Urinary bladder (tissue), 4 donors: ENCODE measurements around the gene KRT9. TPM values are rescaled to one million over a fixed set of nuclear protein-coding genes. Genes with fewer than 3 reads are reported as not detected.
"Not testable (repeated sequence)": the region's sequence is repeated elsewhere in the genome, so short reads cannot be mapped to it uniquely, and the experiment has no call there.

Source experiments
- DNase-seq: peaks from one replicate; pipeline ENCODE4 v3.0.0-alpha.2; 2015; ENCODE audit errors: extremely low spot score
- H3K27ac ChIP-seq: one replicate; pipeline ENCODE4 v1.5.1; 2013; ENCODE audit warnings: low read depth, mild to moderate bottlenecking, moderate library complexity
- H3K36me3 ChIP-seq: one replicate; pipeline ENCODE4 v1.6.1; 2013; ENCODE audit warnings: mild to moderate bottlenecking, moderate library complexity; ENCODE audit not compliant: insufficient read depth
- H3K4me1 ChIP-seq: one replicate; pipeline ENCODE4 v1.6.1; 2013; ENCODE audit warnings: mild to moderate bottlenecking, moderate library complexity; ENCODE audit not compliant: insufficient read depth
- H3K4me3 ChIP-seq: one replicate; pipeline ENCODE4 v1.5.1; 2013; ENCODE audit warnings: low read depth, low read length
- WGBS: extraction: QIAGEN DNeasy Blood & Tissue Kit; methylation state at CpG from one replicate; pipeline ENCODE4 v1.1.7; 2013; 5-methylcytosine and 5-hydroxymethylcytosine counted together
- polyA plus RNA-seq: library from polyadenylated mRNA; stranded (reverse); fragments of 200-250 nt; gene quantifications from one replicate; pipeline ENCODE4 v1.2.3, GENCODE V29; 2013
- total RNA-seq: library from RNA; depleted of rRNA; stranded (reverse); fragments of >200 nt; gene quantifications from one replicate; pipeline ENCODE4 v1.2.3, GENCODE V29; 2014
- donor health status: healthy with polysubstance abuse.
- donor health status: healthy.

The KRT9 gene
- total and polyA plus RNA-seq, 2 donors: not detected

DNA sequence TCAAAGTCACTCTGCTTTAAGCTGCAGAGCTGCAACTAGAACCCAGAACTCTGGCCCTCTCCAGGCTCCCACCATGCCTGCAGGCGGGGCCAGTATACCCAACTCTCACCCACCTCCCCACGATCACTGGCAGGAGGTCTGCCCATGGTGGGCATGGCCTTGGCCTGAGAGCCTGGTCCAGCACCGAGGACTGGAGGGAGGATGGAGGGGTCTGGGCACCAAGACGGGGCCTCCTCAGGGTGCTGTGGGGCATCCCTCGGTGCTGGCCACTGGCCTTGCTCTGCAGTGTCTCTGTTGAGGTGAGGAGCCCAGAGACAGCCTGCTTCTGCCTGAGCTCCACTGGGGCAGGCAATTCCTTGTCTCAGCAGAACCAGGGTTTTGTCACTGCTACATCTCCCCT is 42.2 kb upstream of the KRT9 start:
- no peak overlapping the region for H3K27ac ChIP-seq
- H3K4me1 ChIP-seq: no peaks in the 10 kb centered on the region
- H3K4me3 ChIP-seq: no peak overlapping the region
- no peaks in the 10 kb centered on the region for H3K36me3 ChIP-seq
- WGBS: 92% methylated on average over 5 of the region's 5 CpGs
- no peak for DNase-seq

- Histone ChIP-seq H3K4me1 (no peaks in the 10 kb centered on the region), H3K36me3 (no peaks in the 10 kb centered on the region), H3K27ac (no peak overlapping the region), H3K4me3 (no peak overlapping the region)
- 91% methylated on average over 11 of the region's 11 CpGs for WGBS
- DNase-seq: no peak
Measured at GRCh38 chr17:41613277-41614082, 41.6 kb upstream of the KRT9 start.

- H3K27ac ChIP-seq, H3K4me3 ChIP-seq, H3K36me3 ChIP-seq, DNase-seq, H3K4me1 ChIP-seq: not testable (repeated sequence)
- 72% methylated on average over 31 of the region's 31 CpGs for WGBS
Measured at GRCh38 chr17:41612376-41613160, 40.7 kb upstream of the KRT9 start, which contains the start of gene KRT16. KRT16 (minus strand) TSS chr17:41612767; CDS start chr17:41612688, 79 bp downstream.

DNA sequence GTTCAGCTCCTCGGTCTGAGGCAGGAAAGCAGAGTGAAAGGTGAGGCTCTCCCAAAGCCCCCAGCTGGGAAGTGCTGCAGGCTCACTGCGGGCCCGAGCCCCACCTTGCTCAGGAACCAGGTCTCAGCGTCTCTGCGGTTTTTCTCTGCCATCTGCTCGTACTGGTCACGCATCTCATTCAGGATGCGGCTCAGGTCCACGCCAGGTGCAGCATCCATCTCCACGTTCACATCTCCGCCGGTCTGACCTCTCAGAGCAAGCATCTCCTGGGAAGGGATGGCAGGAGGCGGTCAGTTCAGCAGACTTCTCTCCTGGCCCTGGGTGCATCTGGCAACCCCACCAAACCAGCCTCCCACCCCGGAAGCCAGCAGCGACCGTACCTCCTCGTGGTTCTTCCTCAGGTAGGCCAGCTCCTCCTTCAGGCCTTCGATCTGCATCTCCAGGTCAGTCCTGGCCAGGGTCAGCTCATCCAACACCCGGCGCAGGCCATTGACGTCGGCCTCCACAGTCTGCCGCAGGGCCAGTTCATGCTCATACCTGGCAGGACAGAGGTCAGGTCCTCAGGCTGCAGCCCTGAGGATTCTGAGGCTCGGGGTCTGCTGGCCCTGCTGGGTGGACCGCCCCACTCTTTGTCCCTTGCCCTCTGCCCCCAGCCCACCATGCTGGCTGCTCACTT is 39.2 kb upstream of the KRT9 start:
- Histone ChIP-seq H3K27ac (no peak overlapping the region), H3K4me1 (no peaks in the 10 kb centered on the region), H3K36me3 (no peaks in the 10 kb centered on the region), H3K4me3 (no peak overlapping the region)
- WGBS: 91% methylated on average over 25 of the region's 25 CpGs
- no peak for DNase-seq

GRCh38 chr17:41610061-41610517 is 38.2 kb upstream of the KRT9 start:
- 14% methylated on average over 10 of the region's 10 CpGs for WGBS
- not testable (repeated sequence) for H3K4me3 ChIP-seq, H3K4me1 ChIP-seq, H3K36me3 ChIP-seq, H3K27ac ChIP-seq, DNase-seq

GRCh38 chr17:41606930-41607329 is 35.1 kb upstream of the KRT9 start:
- not testable (repeated sequence) for H3K27ac ChIP-seq, H3K4me3 ChIP-seq, DNase-seq, H3K36me3 ChIP-seq, H3K4me1 ChIP-seq
- WGBS: 84% methylated on average over 4 of the region's 4 CpGs

- H3K36me3 ChIP-seq: no peaks in the 10 kb centered on the region
- H3K4me3 ChIP-seq: no peak overlapping the region
- H3K27ac ChIP-seq: no peak overlapping the region
- no peak for DNase-seq
- 52% methylated on average over 2 of the region's 2 CpGs for WGBS
- H3K4me1 ChIP-seq: no peaks in the 10 kb centered on the region
Measured at GRCh38 chr17:41602524-41602923, 30.7 kb upstream of the KRT9 start.

GRCh38 chr17:41600318-41600717 is 28.5 kb upstream of the KRT9 start:
- Histone ChIP-seq H3K27ac (no peak overlapping the region), H3K36me3 (no peaks in the 10 kb centered on the region), H3K4me3 (no peak overlapping the region), H3K4me1 (no peaks in the 10 kb centered on the region)
- WGBS: 51% methylated on average over 4 of the region's 4 CpGs
- DNase-seq: no peak

GRCh38 chr17:41599680-41600079 is 27.8 kb upstream of the KRT9 start:
- no peaks in the 10 kb centered on the region for H3K4me1 ChIP-seq
- H3K27ac ChIP-seq: no peak overlapping the region
- H3K36me3 ChIP-seq: no peaks in the 10 kb centered on the region
- no peak for DNase-seq
- WGBS: 66% methylated on average over 1 of the region's 1 CpG
- H3K4me3 ChIP-seq: no peak overlapping the region

DNA sequence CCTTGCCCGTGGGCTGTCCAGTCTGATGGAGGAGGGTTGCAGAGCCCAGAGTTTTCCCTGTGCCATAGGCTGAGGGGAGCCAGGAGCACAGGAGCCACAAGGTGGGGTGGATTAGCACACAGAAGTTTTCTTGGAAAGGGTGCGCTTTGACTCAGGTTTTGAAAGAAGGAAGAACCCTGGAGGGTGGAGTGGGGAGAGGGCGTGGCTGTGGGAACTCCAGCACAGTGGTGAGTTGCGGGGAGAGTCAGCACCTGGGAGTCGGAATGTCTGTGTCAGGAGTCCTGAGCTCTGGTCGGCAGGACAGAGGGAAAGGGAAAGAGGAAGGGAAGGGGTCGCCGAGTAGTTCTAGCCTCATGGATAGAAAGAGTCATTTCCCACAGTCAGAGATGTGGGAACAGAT is 23.7 kb upstream of the KRT9 start:
- H3K27ac ChIP-seq: no peak overlapping the region
- 76% methylated on average over 8 of the region's 8 CpGs for WGBS
- H3K4me1 ChIP-seq: no peaks in the 10 kb centered on the region
- no peak overlapping the region for H3K4me3 ChIP-seq
- DNase-seq: no peak
- H3K36me3 ChIP-seq: no peaks in the 10 kb centered on the region

- 66% methylated on average over 3 of the region's 3 CpGs for WGBS
- H3K4me3 ChIP-seq: no peak overlapping the region
- H3K4me1 ChIP-seq: no peaks in the 10 kb centered on the region
- H3K27ac ChIP-seq: no peak overlapping the region
- no peaks in the 10 kb centered on the region for H3K36me3 ChIP-seq
- no peak for DNase-seq
Measured at GRCh38 chr17:41594363-41594915, 22.6 kb upstream of the KRT9 start.

- 65% methylated on average over 8 of the region's 8 CpGs for WGBS
- DNase-seq: no peak
- no peak overlapping the region for H3K4me3 ChIP-seq
Measured at GRCh38 chr17:41593306-41593981, 21.6 kb upstream of the KRT9 start.

More at GRCh38 chr17:41593306-41593981, 21.6 kb upstream of the KRT9 start:
- no peak overlapping the region for H3K27ac ChIP-seq
- H3K4me1 ChIP-seq: no peaks in the 10 kb centered on the region
- no peaks in the 10 kb centered on the region for H3K36me3 ChIP-seq
